Keratinocyte (primary cell): ENCODE measurements around the gene TBC1D12. TPM values are rescaled to one million over a fixed set of nuclear protein-coding genes. Genes with fewer than 3 reads are reported as not detected.

Source experiments
- DNase-seq: peaks from one replicate; pipeline ENCODE4 v3.0.0-alpha.2; 2011; ENCODE audit warnings: low read depth, missing footprints, low spot score
- FAIRE-seq: peaks from 2 replicates; lab custom pipeline; 2011; peaks lifted over from hg19 to GRCh38; lab: Jason Lieb, UNC
- H2AFZ ChIP-seq: 2 replicates; pipeline ENCODE4 v1.6.0; 2012; ENCODE audit warnings: low read length, control low read depth, inconsistent platforms; ENCODE audit not compliant: control insufficient read depth
- H3K27ac ChIP-seq: 2 replicates; pipeline ENCODE4 v1.5.1; 2011; ENCODE audit warnings: low read length; ENCODE audit not compliant: control insufficient read depth, insufficient read depth
- H3K27me3 ChIP-seq: 3 replicates; pipeline ENCODE4 v1.6.0; 2011; ENCODE audit warnings: low read length; ENCODE audit not compliant: control insufficient read depth, insufficient read depth; ENCODE audit errors: extremely low read depth
- H3K36me3 ChIP-seq, 2 experiments: 2 replicates in 1 of 2; 3 replicates in 1 of 2; pipeline ENCODE4 v1.5.1; 2011; ENCODE audit warnings: low read length in 2 of 2, mild to moderate bottlenecking in 1 of 2; ENCODE audit not compliant: control insufficient read depth in 2 of 2, insufficient read depth in 2 of 2; ENCODE audit errors: extremely low read depth in 1 of 2
- H3K4me1 ChIP-seq: 3 replicates; pipeline ENCODE4 v1.5.1; 2011; ENCODE audit warnings: low read length; ENCODE audit not compliant: control insufficient read depth, insufficient read depth; ENCODE audit errors: extremely low read depth
- H3K4me2 ChIP-seq: 3 replicates; pipeline ENCODE4 v1.6.0; 2011; ENCODE audit warnings: low read depth, low read length; ENCODE audit not compliant: control insufficient read depth, insufficient read depth; ENCODE audit errors: extremely low read depth
- H3K4me3 ChIP-seq, 3 experiments: fragments of 200-600 bp in 1 of 3; sonication (generic) in 1 of 3; 2 replicates in 2 of 3; 3 replicates in 1 of 3; pipeline ENCODE4 v1.5.1; 2011 to 2016; ENCODE audit warnings: low read length in 3 of 3, mild to moderate bottlenecking in 3 of 3, control low read depth in 2 of 3, inconsistent platforms in 1 of 3, low read depth in 1 of 3, mixed read lengths in 1 of 3, mixed run types in 1 of 3, moderate library complexity in 1 of 3; ENCODE audit not compliant: control insufficient read depth in 2 of 3, insufficient read depth in 2 of 3; ENCODE audit errors: extremely low read depth in 1 of 3
- H3K79me2 ChIP-seq: 2 replicates; pipeline ENCODE4 v1.6.0; 2012; ENCODE audit warnings: low read length; ENCODE audit not compliant: control insufficient read depth, insufficient read depth
- H3K9ac ChIP-seq: 3 replicates; pipeline ENCODE4 v1.6.0; 2011; ENCODE audit warnings: low read length; ENCODE audit not compliant: control insufficient read depth, insufficient read depth; ENCODE audit errors: extremely low read depth
- H3K9me1 ChIP-seq: 3 replicates; pipeline ENCODE4 v1.6.0; 2011; ENCODE audit warnings: low read length; ENCODE audit not compliant: control insufficient read depth, insufficient read depth; ENCODE audit errors: extremely low read depth
- H3K9me3 ChIP-seq: 2 replicates; pipeline ENCODE4 v1.5.1; 2012; ENCODE audit warnings: low read depth, low read length; ENCODE audit not compliant: control insufficient read depth
- H4K20me1 ChIP-seq: 3 replicates; pipeline ENCODE4 v1.6.0; 2011; ENCODE audit warnings: low read length; ENCODE audit not compliant: control insufficient read depth, insufficient read depth; ENCODE audit errors: extremely low read depth
- CTCF ChIP-seq, 3 experiments: IDR thresholded peaks in 1 of 3; conservative IDR thresholded peaks in 1 of 3; optimal IDR thresholded peaks in 1 of 3; 2 replicates in 2 of 3; 3 replicates in 1 of 3; pipeline versions ENCODE3 to v1.5.1; 2011; ENCODE audit warnings: low read length in 3 of 3, mild to moderate bottlenecking in 3 of 3, moderate library complexity in 2 of 3, control low read depth in 1 of 3, inconsistent platforms in 1 of 3; ENCODE audit not compliant: insufficient read depth in 2 of 3; ENCODE audit errors: extremely low read depth in 1 of 3
- EZH2 ChIP-seq: IDR thresholded peaks from one replicate; pipeline ENCODE4 v1.6.1; 2012; ENCODE audit warnings: inconsistent platforms, mild to moderate bottlenecking, low read length, moderate library complexity
- dilution Hi-C: fragments of 300-500 bp; cut with MboI; formaldehyde crosslinking; loops from one replicate; pipeline ENCODE4 v1.7.0; 2020; ENCODE audit warnings: low sequenced_read_pairs; ENCODE audit not compliant: extremely low pct_ligation_motif_present
- polyA plus RNA-seq, 5 experiments: library from polyadenylated mRNA; depleted of rRNA in 3 of 5; stranded (reverse) in 3 of 5; stranded (forward) in 1 of 5; unstranded in 1 of 5; fragments of >200 nt; gene quantifications; 1 replicate in 1 of 5; 2 replicates in 3 of 5; 3 replicates in 1 of 5; pipeline versions ENCODE4 v1.2.1 to v1.2.3, GENCODE V29; 2011 to 2012; ENCODE audit warnings: missing spikeins in 2 of 5, low read depth in 1 of 5, low replicate concordance in 1 of 5

TBC1D12 gene
- polyA plus RNA-seq, 1 donor (not counting 4 experiments of a cell fraction or from before 2014, with no cell fraction given): 7.0 TPM

- Histone ChIP-seq H3K36me3 (no peaks in the 10 kb centered on the region), H3K27ac (no peak overlapping the region), H3K4me3 (no peak overlapping the region), H3K27me3 (no peaks in the 10 kb centered on the region), H3K9me1 (no peaks in the 10 kb centered on the region), H4K20me1 (no peaks in the 10 kb centered on the region), H3K79me2 (no peaks in the 10 kb centered on the region), H2AFZ (no peak overlapping the region), H3K9ac (no peak overlapping the region), H3K4me2 (no peak overlapping the region), H3K9me3 (no peaks in the 10 kb centered on the region), H3K4me1 (no peaks in the 10 kb centered on the region)
- dilution Hi-C loops: no loop called here
- DNase-seq: no peak
- TF ChIP-seq CTCF (optimal IDR thresholded peaks at IDR 0.05 in 1 of 3, IDR thresholded peaks at IDR 0.05 in 1 of 3, conservative IDR thresholded peaks at IDR 0.05 in 1 of 3; ENCODE audit: extremely low read depth in 1 of 3, insufficient read depth in 2 of 3, low read length in 3 of 3) (no peak), EZH2 (no peak)
- FAIRE-seq: no peak
Measured at GRCh38 chr10:94451883-94452519, 49.7 kb downstream of the TBC1D12 start.

GRCh38 chr10:94456942-94457341 lies 54.6 kb downstream of the TBC1D12 start:
- TF ChIP-seq CTCF (optimal IDR thresholded peaks at IDR 0.05 in 1 of 3, IDR thresholded peaks at IDR 0.05 in 1 of 3, conservative IDR thresholded peaks at IDR 0.05 in 1 of 3; ENCODE audit: extremely low read depth in 1 of 3, insufficient read depth in 2 of 3, low read length in 3 of 3) (no peak), EZH2 (no peak)
- FAIRE-seq (no peak), DNase-seq (no peak)

More at GRCh38 chr10:94456942-94457341, 54.6 kb downstream of the TBC1D12 start:
- dilution Hi-C loops: no loop called here
- Histone ChIP-seq H4K20me1 (no peaks in the 10 kb centered on the region), H2AFZ (no peak overlapping the region), H3K36me3 (peaks cover 0 to 2% of the 10 kb centered on the region in 2 experiments), H3K79me2 (no peaks in the 10 kb centered on the region), H3K4me2 (no peak overlapping the region), H3K27me3 (no peaks in the 10 kb centered on the region), H3K27ac (no peak overlapping the region), H3K9ac (no peak overlapping the region), H3K4me1 (no peaks in the 10 kb centered on the region), H3K9me3 (no peaks in the 10 kb centered on the region), H3K9me1 (no peaks in the 10 kb centered on the region), H3K4me3 (no peak overlapping the region)
